Transverse colon (tissue), 4 donors: ENCODE results near the gene EFCAB11. TPM values are rescaled to one million over a fixed set of nuclear protein-coding genes. Genes with fewer than 3 reads are reported as not detected.

Source experiments
- DNase-seq: peaks from one replicate; pipeline ENCODE4 v3.0.0-alpha.2; 2019
- H3K27ac ChIP-seq, 4 donors: fragments of 200-600 bp; sonication (generic); 2 replicates each; pipeline ENCODE4 v1.5.1; 2016 to 2018; ENCODE audit warnings: inconsistent platforms in 4 of 4
- H3K27me3 ChIP-seq: fragments of 200-600 bp; sonication (generic); 2 replicates; pipeline ENCODE4 v1.5.1; 2017; ENCODE audit warnings: inconsistent platforms
- H3K36me3 ChIP-seq, 4 donors: fragments of 200-600 bp; sonication (generic); 2 replicates each; pipeline ENCODE4 v1.5.1; 2017 to 2019; ENCODE audit warnings: inconsistent platforms in 4 of 4
- H3K4me1 ChIP-seq, 4 donors: fragments of 200-600 bp; sonication (generic); 2 replicates each; pipeline ENCODE4 v1.5.1; 2017 to 2020; ENCODE audit warnings: inconsistent platforms in 4 of 4
- H3K4me3 ChIP-seq, 4 donors: fragments of 200-600 bp; sonication (generic); 1 replicate in 1 of 4; 2 replicates in 3 of 4; pipeline versions ENCODE4 v1.5.1 to v1.6.1; 2017 to 2019; ENCODE audit warnings: inconsistent platforms in 4 of 4
- H3K9me3 ChIP-seq, 2 donors: fragments of 200-600 bp; sonication (generic); 2 replicates each; pipeline ENCODE4 v1.5.1; 2017 to 2019; ENCODE audit warnings: inconsistent platforms in 2 of 2
- CTCF ChIP-seq, 5 experiments: fragments of 200-600 bp in 3 of 5; fragments of 450-650 bp in 2 of 5; sonication (generic) in 3 of 5; IDR thresholded peaks; 1 replicate in 2 of 5; 2 replicates in 3 of 5; pipeline ENCODE4 v1.5.1; 2016 to 2017; ENCODE audit warnings: antibody characterized with exemption in 5 of 5, inconsistent platforms in 3 of 5, mild to moderate bottlenecking in 2 of 5, moderate library complexity in 1 of 5
- EP300 ChIP-seq: sonication (generic); formaldehyde crosslinking; IDR thresholded peaks from one replicate; pipeline ENCODE4 v1.6.1; 2017; ENCODE audit warnings: antibody characterized with exemption, low read depth
- POLR2A ChIP-seq: fragments of 450-650 bp; IDR thresholded peaks from one replicate; pipeline ENCODE4 v1.6.1; 2016; ENCODE audit warnings: antibody characterized with exemption, mild to moderate bottlenecking, moderate library complexity
- POLR2AphosphoS5 ChIP-seq, 3 donors: sonication (generic); formaldehyde crosslinking; IDR thresholded peaks; one replicate each; pipeline ENCODE4 v1.6.1; 2016; ENCODE audit warnings: antibody characterized with exemption in 3 of 3
- WGBS, 2 donors: methylation state at CpG; one replicate each; pipeline ENCODE4 v1.1.5; 2018; ENCODE audit warnings: low coverage in 1 of 2; 5-methylcytosine and 5-hydroxymethylcytosine counted together
- in situ Hi-C, 4 donors: fragments of 200-750 bp; cut with MboI; loops; one replicate each; pipeline versions ENCODE4 v1.15.0 to v1.15.1; 2017; ENCODE audit warnings: low sequenced_read_pairs in 3 of 4, low pct_ligation_motif_present in 1 of 4, low pct_unique_long_range_greater_than_20kb in 1 of 4
- intact Hi-C: fragments of 100-400 bp; cut with DNase I; formaldehyde crosslinking; loops from one replicate; pipeline ENCODE4 v1.15.1; 2023; ENCODE audit warnings: low total_unique reads
- total RNA-seq, 4 donors: library from RNA; depleted of rRNA; stranded (reverse); fragments of >200 nt; gene quantifications; one replicate each; pipeline ENCODE4 v1.1.0, GENCODE V29; 2016

Gene EFCAB11
- total RNA-seq, 4 donors from 2014 or later, result 6.0 to 6.7 TPM; not detected in 2

DNA sequence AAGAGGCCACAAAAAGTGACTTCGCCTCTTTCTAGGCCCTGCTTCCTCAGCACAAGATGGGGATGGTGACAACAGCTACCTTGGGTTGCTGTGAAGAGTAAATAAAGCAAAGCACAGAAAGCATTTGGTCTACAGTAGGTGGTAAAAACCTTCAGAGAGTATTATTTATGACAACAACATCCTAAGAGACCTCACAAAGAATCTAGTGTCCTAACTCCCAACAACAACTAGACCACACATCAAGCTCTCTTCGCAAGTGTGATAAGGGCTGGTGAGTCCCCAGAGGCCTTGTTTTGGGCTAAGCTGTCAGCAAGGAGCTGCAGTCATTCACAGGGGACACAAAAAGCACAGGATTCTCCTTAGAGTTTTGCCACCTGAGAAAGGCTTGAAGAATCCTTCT lies 84.9 kb downstream of the EFCAB11 start:
- intact Hi-C loops (no loop called here), in situ Hi-C loops (no loop called here)
- Histone ChIP-seq H3K4me3 (no peak overlapping the region), H3K36me3 (no peaks in the 10 kb centered on the region), H3K27ac (no peak overlapping the region), H3K27me3 (no peaks in the 10 kb centered on the region), H3K4me1 (no peaks in the 10 kb centered on the region), H3K9me3 (peaks cover 5 to 9% of the 10 kb centered on the region in 2 donors)
- 90 to 98% methylated on average over 1 to 2 of the region's 2 CpGs for WGBS, 2 donors
- DNase-seq, result no peak
- TF ChIP-seq EP300 (no peak), POLR2AphosphoS5 (IDR thresholded peaks at IDR 0.05) (no peak), CTCF (IDR thresholded peaks at IDR 0.05) (no peak), POLR2A (no peak)

GRCh38 chr14:89866458-89866857 lies 88.1 kb downstream of the EFCAB11 start:
- Histone ChIP-seq H3K27ac (no peak overlapping the region), H3K9me3 (peaks cover 5 to 7% of the 10 kb centered on the region in 2 donors), H3K4me3 (no peak overlapping the region), H3K27me3 (no peaks in the 10 kb centered on the region), H3K36me3 (no peaks in the 10 kb centered on the region), H3K4me1 (no peaks in the 10 kb centered on the region)
- WGBS, 2 donors, result 97 to 100% methylated on average over 2 to 3 of the region's 3 CpGs
- in situ Hi-C loops, result no loop called here
- TF ChIP-seq CTCF (IDR thresholded peaks at IDR 0.05) (no peak), POLR2A (no peak), POLR2AphosphoS5 (IDR thresholded peaks at IDR 0.05) (no peak), EP300 (no peak)
- intact Hi-C loops, result no loop called here
- no peak for DNase-seq

- intact Hi-C loops, result no loop called here
- no peak overlapping the region for H3K27ac ChIP-seq
- TF ChIP-seq POLR2A (no peak), EP300 (no peak), POLR2AphosphoS5 (IDR thresholded peaks at IDR 0.05) (no peak)
- in situ Hi-C loops, result no loop called here
- H3K4me3 ChIP-seq, result no peak overlapping the region
- no peak for DNase-seq
- peaks cover 5 to 7% of the 10 kb centered on the region in 2 donors for H3K9me3 ChIP-seq
- H3K27me3 ChIP-seq, result no peaks in the 10 kb centered on the region
- no peaks in the 10 kb centered on the region for H3K36me3 ChIP-seq
- no peaks in the 10 kb centered on the region for H3K4me1 ChIP-seq
- WGBS, 2 donors, result 94 to 100% methylated on average over 1 to 5 of the region's 5 CpGs
These were observed 89.4 kb downstream of the EFCAB11 start for GRCh38 chr14:89865153-89865552.

GRCh38 chr14:89862856-89863255 lies 91.7 kb downstream of the EFCAB11 start:
- in situ Hi-C loops (no loop called here), intact Hi-C loops (no loop called here)
- Histone ChIP-seq H3K27ac (no peak overlapping the region), H3K36me3 (no peaks in the 10 kb centered on the region), H3K4me3 (no peak overlapping the region), H3K4me1 (no peaks in the 10 kb centered on the region), H3K27me3 (no peaks in the 10 kb centered on the region), H3K9me3 (peaks cover 0 to 5% of the 10 kb centered on the region in 2 donors)
- no peak for TF ChIP-seq POLR2A
- no peak for TF ChIP-seq POLR2AphosphoS5 (IDR thresholded peaks at IDR 0.05)
- TF ChIP-seq EP300, result no peak
- no peak for TF ChIP-seq CTCF (IDR thresholded peaks at IDR 0.05)
- DNase-seq, result no peak

DNA sequence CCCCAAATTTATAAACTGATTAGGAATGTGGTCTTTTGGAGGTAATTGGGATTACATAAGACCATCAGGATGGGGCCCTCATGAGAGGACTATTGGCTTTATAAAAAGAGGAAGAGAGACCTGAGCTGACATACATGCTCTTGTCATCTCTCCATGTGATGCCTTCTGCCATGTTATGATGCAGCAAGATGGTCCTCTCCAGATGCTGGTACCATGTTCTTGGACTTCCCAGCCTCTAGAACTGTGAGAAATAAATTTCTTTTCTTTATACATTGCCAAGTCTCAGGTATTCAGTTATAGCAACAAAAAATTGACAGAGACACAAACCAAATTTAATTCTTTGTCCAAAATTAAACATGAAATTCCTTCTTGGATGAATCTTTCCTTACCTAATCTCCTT lies 92.9 kb downstream of the EFCAB11 start:
- TF ChIP-seq EP300 (no peak), POLR2AphosphoS5 (IDR thresholded peaks at IDR 0.05) (no peak), CTCF (IDR thresholded peaks at IDR 0.05) (no peak), POLR2A (no peak)
- H3K4me3 ChIP-seq, result no peak overlapping the region
- intact Hi-C loops (no loop called here), in situ Hi-C loops (no loop called here)
- no peaks in the 10 kb centered on the region for H3K27me3 ChIP-seq
- peaks cover 0 to 3% of the 10 kb centered on the region in 2 donors for H3K9me3 ChIP-seq
- DNase-seq, result no peak
- no peaks in the 10 kb centered on the region for H3K36me3 ChIP-seq
- H3K27ac ChIP-seq, result no peak overlapping the region
- peaks cover 0 to 4% (median 0%) of the 10 kb centered on the region in 4 donors for H3K4me1 ChIP-seq
